ENCODE results near the gene CACNA2D2. TPM values are rescaled to one million over a fixed set of nuclear protein-coding genes. Genes with fewer than 3 reads are reported as not detected.

Gene CACNA2D2
- total RNA-seq, 2 experiments from 2014 or later = 0.70 to 0.80 TPM

GRCh38 chr3:50442945-50443579 is 60.4 kb downstream of the CACNA2D2 start:
- Mint-ChIP-seq H3K4me1 (peaks cover 6% of the 10 kb centered on the region), H3K27ac (no peak overlapping the region), H3K4me3 (no peak overlapping the region), H3K36me3 (no peaks in the 10 kb centered on the region), H3K9me3 (no peaks in the 10 kb centered on the region), H3K27me3 (no peaks in the 10 kb centered on the region)
- DNase-seq = no peak

- Mint-ChIP-seq H3K4me3 (no peak overlapping the region), H3K27ac (no peak overlapping the region), H3K4me1 (peaks cover 1% of the 10 kb centered on the region), H3K27me3 (no peaks in the 10 kb centered on the region), H3K36me3 (no peaks in the 10 kb centered on the region), H3K9me3 (no peaks in the 10 kb centered on the region)
- DNase-seq = no peak
Measured at GRCh38 chr3:50441424-50442217, 61.8 kb downstream of the CACNA2D2 start.

GRCh38 chr3:50436114-50436674 is 67.2 kb downstream of the CACNA2D2 start:
- H3K4me1 Mint-ChIP-seq = peaks cover 3% of the 10 kb centered on the region
- no peaks in the 10 kb centered on the region for H3K27me3 Mint-ChIP-seq
- H3K9me3 Mint-ChIP-seq = no peaks in the 10 kb centered on the region
- H3K36me3 Mint-ChIP-seq = no peaks in the 10 kb centered on the region
- peak; percentile 75 for DNase-seq
- no peak overlapping the region for H3K27ac Mint-ChIP-seq
- H3K4me3 Mint-ChIP-seq = no peak overlapping the region

DNA sequence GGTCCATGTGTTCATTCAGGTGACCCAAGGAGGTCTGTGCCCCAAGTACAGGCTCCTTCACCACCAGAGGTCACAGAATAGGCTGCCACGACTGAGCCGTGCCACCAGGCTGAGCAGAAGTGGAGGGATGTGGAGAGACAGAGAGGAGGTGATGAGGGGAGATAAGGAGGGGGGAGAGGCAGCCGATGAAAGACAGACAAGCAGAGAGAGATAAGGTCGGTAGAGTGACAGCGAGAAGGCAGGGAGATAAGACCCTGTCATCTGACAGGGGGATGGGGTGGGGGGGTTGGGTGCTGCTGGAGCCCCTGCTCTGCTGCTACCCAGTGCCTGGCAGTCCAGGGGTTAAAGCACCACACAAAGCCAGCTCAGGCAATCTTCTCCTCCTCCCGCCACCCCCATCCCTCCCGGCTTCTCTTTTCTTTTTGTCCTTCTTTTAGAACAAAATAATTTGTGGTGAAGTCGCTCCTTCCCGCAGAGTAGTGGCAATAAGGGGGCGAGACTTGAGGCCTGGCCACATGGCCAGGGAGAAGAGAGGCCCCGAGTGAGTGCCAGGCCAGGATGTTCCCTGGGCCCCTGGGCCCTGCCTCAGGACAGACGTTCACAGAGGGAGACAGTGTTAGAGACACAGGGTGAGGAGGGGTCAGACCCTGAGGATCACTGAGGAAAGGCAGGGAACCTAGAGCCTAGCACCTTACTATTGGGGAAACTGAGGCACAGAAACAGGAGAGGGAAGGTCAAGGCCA is 67.9 kb downstream of the CACNA2D2 start:
- Mint-ChIP-seq H3K36me3 (no peaks in the 10 kb centered on the region), H3K9me3 (no peaks in the 10 kb centered on the region), H3K27me3 (no peaks in the 10 kb centered on the region), H3K27ac (no peak overlapping the region), H3K4me3 (no peak overlapping the region), H3K4me1 (peaks cover 3% of the 10 kb centered on the region)
- DNase-seq = no peak

- H3K36me3 Mint-ChIP-seq = no peaks in the 10 kb centered on the region
- H3K9me3 Mint-ChIP-seq = no peaks in the 10 kb centered on the region
- H3K4me1 Mint-ChIP-seq = peaks cover 3% of the 10 kb centered on the region
- no peak overlapping the region for H3K4me3 Mint-ChIP-seq
- H3K27ac Mint-ChIP-seq = no peak overlapping the region
- no peaks in the 10 kb centered on the region for H3K27me3 Mint-ChIP-seq
- DNase-seq = no peak
Measured at GRCh38 chr3:50433954-50434353, 69.5 kb downstream of the CACNA2D2 start.

DNA sequence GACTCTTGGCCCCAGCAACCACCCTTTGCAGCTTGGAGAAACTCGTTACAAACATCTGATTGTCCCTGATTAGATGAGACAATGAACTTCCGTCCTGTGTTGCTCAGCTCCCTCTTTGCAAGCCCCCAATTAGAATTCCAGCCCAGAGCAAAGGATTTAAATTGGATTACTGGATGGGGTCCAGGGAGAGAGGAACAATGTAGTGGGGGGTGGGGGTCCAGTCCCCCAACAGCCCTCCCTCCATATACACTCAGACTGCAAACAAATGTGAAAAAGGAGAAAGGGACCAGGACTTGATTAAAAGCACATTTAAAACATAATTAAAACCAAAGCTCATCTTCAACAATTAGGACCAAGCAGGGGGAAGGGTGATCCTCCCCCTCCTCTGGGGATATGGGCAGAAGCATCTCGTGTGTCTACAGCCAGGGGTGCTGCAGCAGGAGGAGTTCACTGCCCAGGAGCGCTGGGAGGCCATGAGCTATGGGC is 72.4 kb downstream of the CACNA2D2 start:
- Mint-ChIP-seq H3K36me3 (no peaks in the 10 kb centered on the region), H3K27ac (no peak overlapping the region), H3K27me3 (no peaks in the 10 kb centered on the region), H3K4me1 (peaks cover 3% of the 10 kb centered on the region), H3K9me3 (no peaks in the 10 kb centered on the region), H3K4me3 (no peak overlapping the region)
- DNase-seq = no peak

DNA sequence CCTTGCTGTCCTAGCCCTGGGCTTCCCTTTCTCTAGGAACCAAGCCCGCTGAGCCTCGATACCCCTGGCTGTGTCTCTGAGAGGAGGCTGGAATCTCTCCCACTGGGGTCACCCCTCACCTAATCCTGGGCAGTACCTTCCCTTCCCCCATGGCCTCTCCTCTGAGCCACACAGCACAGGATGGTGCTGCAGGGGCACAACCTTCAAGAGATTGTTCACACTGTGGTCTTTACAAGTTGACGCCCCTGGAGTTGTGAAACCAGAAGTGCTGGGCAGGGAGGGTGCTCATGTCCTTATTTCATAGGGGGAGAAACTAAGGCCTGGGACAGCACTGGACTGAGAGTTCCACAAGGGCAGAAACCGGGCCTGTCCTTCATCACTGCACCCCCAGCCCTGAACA is 73.2 kb downstream of the CACNA2D2 start:
- no peak overlapping the region for H3K4me3 Mint-ChIP-seq
- DNase-seq = no peak
- H3K36me3 Mint-ChIP-seq = no peaks in the 10 kb centered on the region
- H3K27me3 Mint-ChIP-seq = no peaks in the 10 kb centered on the region
- no peaks in the 10 kb centered on the region for H3K9me3 Mint-ChIP-seq
- H3K27ac Mint-ChIP-seq = no peak overlapping the region
- H3K4me1 Mint-ChIP-seq = no peaks in the 10 kb centered on the region

DNA sequence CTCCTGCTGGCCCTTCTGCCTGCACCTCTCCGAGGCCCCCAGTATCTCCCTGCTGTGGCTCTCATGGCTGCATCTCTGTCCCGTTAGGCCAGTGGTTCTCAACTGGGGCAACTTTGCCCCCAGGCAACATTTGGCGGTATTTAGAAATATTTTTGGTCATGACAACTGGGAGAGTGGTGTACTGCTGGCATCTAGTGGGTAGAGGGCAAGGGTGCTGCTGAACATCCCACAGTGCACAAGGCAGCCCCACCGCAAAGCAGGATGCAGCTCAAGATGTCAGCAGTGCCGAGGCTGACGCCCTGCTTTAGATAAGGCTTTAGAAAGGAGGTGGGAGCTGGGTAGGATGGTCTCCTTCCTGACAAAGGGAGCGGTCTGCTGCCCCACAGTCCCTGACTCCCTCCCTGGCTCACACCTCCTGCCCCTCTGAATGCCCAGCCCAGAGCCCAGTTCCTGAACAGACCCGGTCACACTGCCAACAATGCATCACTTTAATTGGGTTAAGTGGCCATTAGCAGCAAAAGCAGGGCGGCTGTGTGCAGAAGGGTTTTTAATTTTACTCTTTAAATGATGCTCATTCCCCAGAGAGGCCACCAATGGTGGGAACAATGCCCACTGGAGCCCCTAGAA is 75.3 kb downstream of the CACNA2D2 start:
- H3K4me1 Mint-ChIP-seq = peaks cover 2% of the 10 kb centered on the region
- no peak for DNase-seq
- no peak overlapping the region for H3K27ac Mint-ChIP-seq
- no peaks in the 10 kb centered on the region for H3K36me3 Mint-ChIP-seq
- H3K4me3 Mint-ChIP-seq = no peak overlapping the region
- no peaks in the 10 kb centered on the region for H3K9me3 Mint-ChIP-seq
- H3K27me3 Mint-ChIP-seq = no peaks in the 10 kb centered on the region

- no peak for DNase-seq
- Mint-ChIP-seq H3K27me3 (no peaks in the 10 kb centered on the region), H3K27ac (no peak overlapping the region), H3K4me1 (peaks cover 3% of the 10 kb centered on the region), H3K36me3 (no peaks in the 10 kb centered on the region), H3K9me3 (no peaks in the 10 kb centered on the region), H3K4me3 (no peak overlapping the region)
Measured at GRCh38 chr3:50427217-50427616, 76.2 kb downstream of the CACNA2D2 start.

DNA sequence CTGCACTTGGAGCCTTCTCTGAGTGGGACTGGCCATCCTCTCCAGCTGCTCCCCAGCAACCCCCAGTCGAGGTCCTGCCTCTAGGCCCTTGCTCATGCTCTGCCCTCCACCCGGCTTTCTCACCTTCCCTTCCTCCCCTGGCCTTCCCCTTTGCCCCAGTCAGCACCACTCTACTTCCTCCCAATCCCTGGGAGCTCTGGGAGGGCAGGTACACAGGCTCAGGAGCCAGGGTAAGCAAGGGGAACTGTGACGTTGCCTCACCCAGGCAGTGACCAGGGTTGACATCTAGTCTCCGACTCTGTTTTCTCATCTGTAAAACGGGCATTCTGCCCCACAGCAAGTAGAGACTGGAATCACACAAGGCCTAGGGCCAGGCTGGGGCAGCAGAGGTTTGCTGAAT is 77.5 kb downstream of the CACNA2D2 start:
- Mint-ChIP-seq H3K36me3 (no peaks in the 10 kb centered on the region), H3K4me1 (peaks cover 3% of the 10 kb centered on the region), H3K27me3 (no peaks in the 10 kb centered on the region), H3K27ac (no peak overlapping the region), H3K9me3 (no peaks in the 10 kb centered on the region), H3K4me3 (no peak overlapping the region)
- DNase-seq = no peak

- no peak overlapping the region for H3K4me3 Mint-ChIP-seq
- H3K9me3 Mint-ChIP-seq = no peaks in the 10 kb centered on the region
- no peaks in the 10 kb centered on the region for H3K36me3 Mint-ChIP-seq
- peaks cover 3% of the 10 kb centered on the region for H3K4me1 Mint-ChIP-seq
- DNase-seq = no peak
- no peak overlapping the region for H3K27ac Mint-ChIP-seq
- H3K27me3 Mint-ChIP-seq = no peaks in the 10 kb centered on the region
Measured at GRCh38 chr3:50423543-50423942, 79.9 kb downstream of the CACNA2D2 start.

- Mint-ChIP-seq H3K27ac (no peak overlapping the region), H3K36me3 (no peaks in the 10 kb centered on the region), H3K4me1 (peaks cover 3% of the 10 kb centered on the region)
Measured at GRCh38 chr3:50422153-50422552, 81.3 kb downstream of the CACNA2D2 start.

DNA sequence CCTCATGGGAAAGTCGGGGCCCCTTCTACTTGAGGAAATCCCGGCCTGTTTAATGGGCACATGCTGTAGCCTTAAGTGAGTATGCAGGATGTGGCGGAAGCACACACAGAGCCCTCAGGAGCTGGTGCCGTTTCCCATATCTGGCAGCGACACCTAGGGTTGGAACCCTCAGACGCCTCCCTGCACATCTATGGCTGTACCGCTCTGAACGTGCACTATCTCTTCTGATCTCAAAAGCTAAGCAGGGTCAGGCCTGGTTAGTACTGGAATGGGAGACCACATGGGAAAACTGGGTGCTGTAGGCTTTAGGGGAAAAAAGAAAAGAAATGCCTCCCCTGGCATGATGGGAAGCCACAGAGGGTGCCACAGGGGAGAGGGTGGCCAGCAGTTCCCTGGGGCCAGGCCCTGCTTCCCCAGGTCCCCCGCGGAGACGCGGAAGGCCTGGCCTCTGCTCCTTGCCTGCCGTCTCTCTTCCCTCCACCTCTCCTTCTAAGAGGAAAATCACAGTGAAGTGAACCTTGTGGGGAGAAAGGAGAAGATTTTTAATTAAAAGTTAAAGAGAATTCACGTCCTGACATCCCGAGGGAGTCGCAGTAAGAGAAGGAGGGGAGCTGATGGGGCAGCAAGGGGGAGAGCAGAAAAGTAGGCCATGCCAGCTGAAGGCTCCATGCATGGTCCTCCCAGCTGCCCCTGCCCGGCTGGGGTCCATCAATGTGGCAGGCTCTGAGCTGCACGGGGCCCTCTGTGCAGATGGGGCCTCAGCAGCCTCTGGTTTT is 83.7 kb downstream of the CACNA2D2 start:
- Mint-ChIP-seq H3K4me1 (peaks cover 5% of the 10 kb centered on the region), H3K9me3 (no peaks in the 10 kb centered on the region), H3K36me3 (no peaks in the 10 kb centered on the region), H3K27ac (no peak overlapping the region), H3K27me3 (no peaks in the 10 kb centered on the region), H3K4me3 (no peak overlapping the region)
- DNase-seq = no peak

More at GRCh38 chr3:50422153-50422552, 81.3 kb downstream of the CACNA2D2 start:
- H3K27me3 Mint-ChIP-seq = no peaks in the 10 kb centered on the region
- no peaks in the 10 kb centered on the region for H3K9me3 Mint-ChIP-seq
- H3K4me3 Mint-ChIP-seq = no peak overlapping the region
- DNase-seq = no peak

GRCh38 chr3:50418850-50419249 is 84.6 kb downstream of the CACNA2D2 start:
- no peaks in the 10 kb centered on the region for H3K9me3 Mint-ChIP-seq
- H3K27ac Mint-ChIP-seq = no peak overlapping the region
- H3K4me1 Mint-ChIP-seq = peaks cover 5% of the 10 kb centered on the region
- no peaks in the 10 kb centered on the region for H3K27me3 Mint-ChIP-seq
- no peaks in the 10 kb centered on the region for H3K36me3 Mint-ChIP-seq
- no peak for DNase-seq
- no peak overlapping the region for H3K4me3 Mint-ChIP-seq
